GM23338 (cell line): ENCODE results near the gene ICAM4. TPM values are rescaled to one million over a fixed set of nuclear protein-coding genes. Genes with fewer than 3 reads are reported as not detected.

Experiments used
- ATAC-seq: fragments of 200-7000 bp; cut with Tn5 transposase; 3 replicates; pipeline ENCODE4 v1.9.1; 2020
- DNase-seq: peaks from one replicate; pipeline ENCODE4 v3.0.0-alpha.2; 2015; ENCODE audit warnings: low spot score
- H2AFZ ChIP-seq: fragments of 200-600 bp; sonication (generic); 2 replicates; pipeline ENCODE4 v1.8.0; 2016; ENCODE audit warnings: antibody characterized with exemption, mild to moderate bottlenecking, moderate library complexity
- H3F3A ChIP-seq: fragments of 200-600 bp; sonication (generic); replicated peaks from 2 replicates; pipeline ENCODE4 v1.8.0; 2017; ENCODE audit warnings: antibody characterized with exemption, mixed run types, low read depth
- H3K27ac ChIP-seq: fragments of 200-600 bp; sonication (generic); 2 replicates; pipeline ENCODE4 v1.6.1; 2016; ENCODE audit warnings: low read depth
- H3K27me3 ChIP-seq: fragments of 200-600 bp; sonication (generic); 2 replicates; pipeline ENCODE4 v1.8.0; 2016; ENCODE audit warnings: mild to moderate bottlenecking, mixed run types, moderate library complexity; ENCODE audit not compliant: insufficient read depth
- H3K36me3 ChIP-seq: fragments of 200-600 bp; sonication (generic); 2 replicates; pipeline ENCODE4 v1.8.0; 2016; ENCODE audit warnings: mild to moderate bottlenecking; ENCODE audit not compliant: insufficient read depth
- H3K4me1 ChIP-seq: fragments of 200-600 bp; sonication (generic); 2 replicates; pipeline ENCODE4 v1.8.0; 2016; ENCODE audit warnings: mild to moderate bottlenecking, moderate library complexity; ENCODE audit not compliant: insufficient read depth
- H3K4me2 ChIP-seq: fragments of 200-600 bp; sonication (generic); 2 replicates; pipeline ENCODE4 v1.7.1; 2017; ENCODE audit warnings: mixed run types
- H3K4me3 ChIP-seq: fragments of 200-600 bp; sonication (generic); 2 replicates; pipeline ENCODE4 v1.6.1; 2016; ENCODE audit warnings: mixed run types
- H3K79me2 ChIP-seq: fragments of 200-600 bp; sonication (generic); replicated peaks from 2 replicates; pipeline ENCODE4 v1.8.0; 2017; ENCODE audit warnings: mild to moderate bottlenecking; ENCODE audit not compliant: insufficient read depth
- H3K9me2 ChIP-seq: fragments of 200-600 bp; sonication (generic); 2 replicates; pipeline ENCODE4 v1.8.0; 2017; ENCODE audit not compliant: insufficient read depth
- H4K20me1 ChIP-seq: fragments of 200-600 bp; sonication (generic); replicated peaks from 2 replicates; pipeline ENCODE4 v1.8.0; 2017; ENCODE audit warnings: mild to moderate bottlenecking; ENCODE audit not compliant: insufficient read depth
- H3K27ac Mint-ChIP-seq: 2 replicates; pipeline ENCODE4 v1.8.0; 2020; ENCODE audit warnings: inconsistent platforms, mild to moderate bottlenecking, moderate library complexity, mixed read lengths
- H3K27me3 Mint-ChIP-seq: 3 replicates; pipeline ENCODE4 v1.8.0; 2022; ENCODE audit warnings: low read depth, mild to moderate bottlenecking, moderate library complexity, mixed read lengths, inconsistent platforms; ENCODE audit not compliant: insufficient read depth, poor library complexity
- H3K36me3 Mint-ChIP-seq: 3 replicates; pipeline ENCODE4 v1.8.0; 2021; ENCODE audit warnings: low read depth, mild to moderate bottlenecking, inconsistent platforms, moderate library complexity, mixed read lengths
- H3K4me1 Mint-ChIP-seq: 3 replicates; pipeline ENCODE4 v1.8.0; 2020; ENCODE audit warnings: mild to moderate bottlenecking, inconsistent platforms, mixed read lengths
- H3K4me3 Mint-ChIP-seq: 3 replicates; pipeline ENCODE4 v1.8.0; 2021; ENCODE audit warnings: moderate library complexity, mild to moderate bottlenecking, inconsistent platforms, mixed read lengths
- H3K9me3 Mint-ChIP-seq: 3 replicates; pipeline ENCODE4 v1.8.0; 2020; ENCODE audit warnings: moderate library complexity, mild to moderate bottlenecking, inconsistent platforms, mixed read lengths
- CTCF ChIP-seq, 2 experiments: fragments of 200-600 bp in 1 of 2; sonication (generic) in 1 of 2; conservative IDR thresholded peaks; 2 replicates each; pipeline versions ENCODE4 v1.5.1 to v1.6.1; 2016 to 2017; ENCODE audit warnings: antibody characterized with exemption in 2 of 2, low read depth in 2 of 2, mild to moderate bottlenecking in 2 of 2, moderate library complexity in 1 of 2
- EZH2 ChIP-seq: fragments of 200-600 bp; sonication (generic); IDR thresholded peaks from one replicate; pipeline ENCODE4 v1.8.0; 2017; ENCODE audit warnings: antibody characterized with exemption, mild to moderate bottlenecking, low read depth; ENCODE audit not compliant: unreplicated experiment
- EZH2phosphoT487 ChIP-seq: fragments of 200-600 bp; sonication (generic); IDR thresholded peaks from one replicate; pipeline ENCODE4 v1.8.1; 2018; ENCODE audit warnings: antibody characterized with exemption; ENCODE audit not compliant: unreplicated experiment
- JUNB ChIP-seq: IDR thresholded peaks from one replicate; pipeline ENCODE4 v1.6.1; 2016; ENCODE audit warnings: antibody characterized with exemption; ENCODE audit not compliant: unreplicated experiment
- POLR2AphosphoS5 ChIP-seq: IDR thresholded peaks from 2 replicates; pipeline ENCODE4 v1.6.1; 2016; ENCODE audit warnings: antibody characterized with exemption, low read depth
- REST ChIP-seq: IDR thresholded peaks from one replicate; pipeline ENCODE4 v1.6.1; 2018; ENCODE audit warnings: antibody characterized with exemption; ENCODE audit not compliant: unreplicated experiment
- ZNF114 ChIP-seq: fragments of 250-450 bp; sonication (Bioruptor Pico); IDR thresholded peaks from 2 replicates; pipeline ENCODE4 v1.5.0; 2020; ENCODE audit warnings: mild to moderate bottlenecking, moderate library complexity
- ZNF462 ChIP-seq: fragments of 250-450 bp; sonication (Bioruptor Pico); IDR thresholded peaks from 2 replicates; pipeline ENCODE4 v1.5.0; 2020; ENCODE audit warnings: mild to moderate bottlenecking, moderate library complexity
- polyA plus RNA-seq: library from polyadenylated mRNA; unstranded; fragments of >200 nt; fragmentation: Nextera tagmentation; extraction: Ambion mirVana; gene quantifications from 2 replicates; pipeline ENCODE4 v1.2.1, GENCODE V29; 2016
- total RNA-seq: library from RNA; depleted of rRNA; stranded (reverse); fragments of >200 nt; shearing (Covaris generic); gene quantifications from 2 replicates; pipeline ENCODE4 v1.2.3, GENCODE V29; 2014
- TF ChIP-seq, protein P1 (sequence below): IDR thresholded peaks from 2 replicates; pipeline ENCODE4 v1.6.1; 2016; ENCODE audit warnings: antibody characterized with exemption

Gene ICAM4
- total and polyA plus RNA-seq, 2 experiments from 2014 or later: 0.81 to 1.0 TPM

- TF ChIP-seq ZNF462 (CRISPR knock-in tag): no peak
Measured at GRCh38 chr19:10258080-10258710, 28.6 kb upstream of the ICAM4 start (continued).

- DNase-seq (peak; percentile 98), ATAC-seq (peak; percentile 92)
- no peak overlapping the region for H3K4me2 ChIP-seq
- Mint-ChIP-seq H3K27ac (no peak overlapping the region), H3K9me3 (no peaks in the 10 kb centered on the region), H3K36me3 (peaks cover 40% of the 10 kb centered on the region), H3K27me3 (peaks cover 6% of the 10 kb centered on the region), H3K4me1 (no peaks in the 10 kb centered on the region), H3K4me3 (no peak overlapping the region)
- H3F3A ChIP-seq: peaks cover 3% of the 10 kb centered on the region
- no peaks in the 10 kb centered on the region for H3K79me2 ChIP-seq
- H3K9me2 ChIP-seq: no peaks in the 10 kb centered on the region
- H2AFZ ChIP-seq: no peak overlapping the region
- H3K27ac ChIP-seq: no peak overlapping the region
- TF ChIP-seq, protein P1, sequence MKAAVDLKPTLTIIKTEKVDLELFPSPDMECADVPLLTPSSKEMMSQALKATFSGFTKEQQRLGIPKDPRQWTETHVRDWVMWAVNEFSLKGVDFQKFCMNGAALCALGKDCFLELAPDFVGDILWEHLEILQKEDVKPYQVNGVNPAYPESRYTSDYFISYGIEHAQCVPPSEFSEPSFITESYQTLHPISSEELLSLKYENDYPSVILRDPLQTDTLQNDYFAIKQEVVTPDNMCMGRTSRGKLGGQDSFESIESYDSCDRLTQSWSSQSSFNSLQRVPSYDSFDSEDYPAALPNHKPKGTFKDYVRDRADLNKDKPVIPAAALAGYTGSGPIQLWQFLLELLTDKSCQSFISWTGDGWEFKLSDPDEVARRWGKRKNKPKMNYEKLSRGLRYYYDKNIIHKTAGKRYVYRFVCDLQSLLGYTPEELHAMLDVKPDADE: no peak
- TF ChIP-seq EZH2phosphoT487 (no peak), CTCF (conservative IDR thresholded peaks at IDR 0.05; ENCODE audit: low read depth in 2 of 2) (peak; percentile 72 to 87), JUNB (no peak), EZH2 (no peak), ZNF114 (CRISPR knock-in tag) (no peak), REST (no peak), POLR2AphosphoS5 (no peak)
- no peak overlapping the region for H3K4me3 ChIP-seq
- H3K4me1 ChIP-seq: no peaks in the 10 kb centered on the region
- H4K20me1 ChIP-seq: peaks cover 1% of the 10 kb centered on the region; the same call in 1 of the 2 replicates
- H3K36me3 ChIP-seq: peaks cover 10% of the 10 kb centered on the region
- no peaks in the 10 kb centered on the region for H3K27me3 ChIP-seq
Measured at GRCh38 chr19:10259162-10259905, 27.4 kb upstream of the ICAM4 start.
